A673 (cell line): Measurements from ENCODE around the gene GPR32. TPM values are rescaled to one million over a fixed set of nuclear protein-coding genes. Genes with fewer than 3 reads are reported as not detected.

Experiments used
- BruUV-seq: library from RNA; stranded (reverse); fragments of 400-500 nt; replicated peaks from 2 replicates; lab custom pipeline; 2021; lab: Mats Ljungman, UMichigan
- CTCF ChIA-PET: fragments of 300-600 bp; sonication (Branson Sonifier 250); formaldehyde crosslinking; loops from one replicate; lab custom pipeline; 2022; ENCODE audit warnings: antibody characterized with exemption; lab: Charles Lee
- POLR2A ChIA-PET: fragments of 300-600 bp; sonication (Branson Sonifier 250); formaldehyde crosslinking; loops from one replicate; lab custom pipeline; 2022; ENCODE audit warnings: antibody characterized with exemption; ENCODE audit not compliant: low non-redundant PET; lab: Charles Lee
- DNase-seq: peaks from one replicate; pipeline ENCODE4 v3.0.0-alpha.2; 2015; ENCODE audit warnings: low spot score
- H3K27ac ChIP-seq: fragments of 200-600 bp; sonication (generic); 2 replicates; pipeline ENCODE4 v1.5.1; 2016; ENCODE audit warnings: mixed run types, low read depth, mild to moderate bottlenecking, mixed read lengths, antibody characterized with exemption, low read length; ENCODE audit not compliant: poor library complexity, severe bottlenecking
- H3K27me3 ChIP-seq: fragments of 200-600 bp; sonication (generic); replicated peaks from 2 replicates; pipeline ENCODE4 v1.6.1; 2017; ENCODE audit warnings: mixed run types, low read depth, mild to moderate bottlenecking, mixed read lengths, antibody characterized with exemption, low read length; ENCODE audit not compliant: insufficient read depth, poor library complexity
- H3K36me3 ChIP-seq: fragments of 200-600 bp; sonication (generic); 2 replicates; pipeline ENCODE4 v1.6.1; 2016; ENCODE audit warnings: mixed run types, mild to moderate bottlenecking, mixed read lengths, antibody characterized with exemption, low read length; ENCODE audit not compliant: insufficient read depth, poor library complexity, severe bottlenecking
- H3K4me1 ChIP-seq: fragments of 200-600 bp; sonication (generic); 2 replicates; pipeline ENCODE4 v1.6.1; 2017; ENCODE audit warnings: mixed run types, mild to moderate bottlenecking, mixed read lengths, antibody characterized with exemption, low read length; ENCODE audit not compliant: insufficient read depth, poor library complexity, severe bottlenecking
- H3K4me3 ChIP-seq: fragments of 200-600 bp; sonication (generic); 2 replicates; pipeline ENCODE4 v1.5.1; 2016; ENCODE audit warnings: low read depth, mixed run types, mild to moderate bottlenecking, mixed read lengths, low read length; ENCODE audit not compliant: poor library complexity, severe bottlenecking
- H3K9me3 ChIP-seq: fragments of 200-600 bp; sonication (generic); 2 replicates; pipeline ENCODE4 v1.6.1; 2016; ENCODE audit warnings: mixed run types, low read depth, mild to moderate bottlenecking, mixed read lengths, antibody characterized with exemption, low read length; ENCODE audit not compliant: poor library complexity, severe bottlenecking
- EZH2 ChIP-seq: fragments of 200-600 bp; sonication (generic); IDR thresholded peaks from 2 replicates; pipeline ENCODE4 v1.6.1; 2017; ENCODE audit warnings: borderline replicate concordance, low read depth, mild to moderate bottlenecking, mixed read lengths, antibody characterized with exemption, low read length; ENCODE audit not compliant: poor library complexity, severe bottlenecking
- intact Hi-C: fragments of 100-400 bp; cut with micrococcal nuclease; formaldehyde crosslinking; loops from one replicate; pipeline ENCODE4 v1.10.0; 2022; ENCODE audit not compliant: unreplicated experiment
- total RNA-seq: library from RNA; stranded (reverse); gene quantifications from 2 replicates; pipeline ENCODE4 v1.2.3, GENCODE V29; 2021
- TF ChIP-seq, protein P1 (sequence below): fragments of 300-800, 200-600 bp; sonication (generic); conservative IDR thresholded peaks from 2 replicates; pipeline ENCODE4 v1.5.1; 2017; ENCODE audit warnings: low read depth, mild to moderate bottlenecking, antibody characterized with exemption, low read length, moderate library complexity, mixed read lengths

The GPR32 gene
- total RNA-seq, 1 experiment from 2014 or later, result not detected

DNA sequence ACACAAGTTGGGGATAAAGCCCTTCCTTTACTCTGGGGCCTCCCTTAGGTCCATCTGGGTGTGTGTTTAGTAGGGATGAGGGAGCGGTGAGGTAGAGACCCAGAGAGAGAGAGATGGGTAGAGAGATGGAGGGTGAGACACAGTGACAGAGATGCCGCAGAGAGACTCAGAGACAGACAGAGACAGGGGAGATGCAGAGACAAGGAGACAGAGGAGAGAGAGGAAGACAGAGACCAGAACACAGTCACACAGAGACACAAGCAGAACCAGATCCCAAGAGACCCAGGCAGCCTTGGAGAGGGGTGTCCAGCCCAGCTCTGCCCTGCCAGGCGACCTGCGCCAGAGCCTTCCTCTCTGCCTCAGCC is 51.0 kb downstream of the GPR32 start:
- Histone ChIP-seq H3K36me3 (no peaks in the 10 kb centered on the region), H3K27ac (no peak overlapping the region), H3K27me3 (peaks cover 10% of the 10 kb centered on the region), H3K4me3 (no peak overlapping the region), H3K4me1 (no peaks in the 10 kb centered on the region), H3K9me3 (no peaks in the 10 kb centered on the region)
- no peak for DNase-seq
- BruUV-seq, result no TSS peak
- POLR2A ChIA-PET, result no interaction called here
- TF ChIP-seq, protein P1, sequence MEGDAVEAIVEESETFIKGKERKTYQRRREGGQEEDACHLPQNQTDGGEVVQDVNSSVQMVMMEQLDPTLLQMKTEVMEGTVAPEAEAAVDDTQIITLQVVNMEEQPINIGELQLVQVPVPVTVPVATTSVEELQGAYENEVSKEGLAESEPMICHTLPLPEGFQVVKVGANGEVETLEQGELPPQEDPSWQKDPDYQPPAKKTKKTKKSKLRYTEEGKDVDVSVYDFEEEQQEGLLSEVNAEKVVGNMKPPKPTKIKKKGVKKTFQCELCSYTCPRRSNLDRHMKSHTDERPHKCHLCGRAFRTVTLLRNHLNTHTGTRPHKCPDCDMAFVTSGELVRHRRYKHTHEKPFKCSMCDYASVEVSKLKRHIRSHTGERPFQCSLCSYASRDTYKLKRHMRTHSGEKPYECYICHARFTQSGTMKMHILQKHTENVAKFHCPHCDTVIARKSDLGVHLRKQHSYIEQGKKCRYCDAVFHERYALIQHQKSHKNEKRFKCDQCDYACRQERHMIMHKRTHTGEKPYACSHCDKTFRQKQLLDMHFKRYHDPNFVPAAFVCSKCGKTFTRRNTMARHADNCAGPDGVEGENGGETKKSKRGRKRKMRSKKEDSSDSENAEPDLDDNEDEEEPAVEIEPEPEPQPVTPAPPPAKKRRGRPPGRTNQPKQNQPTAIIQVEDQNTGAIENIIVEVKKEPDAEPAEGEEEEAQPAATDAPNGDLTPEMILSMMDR, result no peak
- TF ChIP-seq EZH2, result no peak
- CTCF ChIA-PET, result no interaction called here
- intact Hi-C loops, result no loop called here

Other genes with a start within 250 kb of the GPR32 start
- 23.1 and 24.9 TPM in 2 replicates for gene LRRC4B, start 202.0 kb upstream of the GPR32 start, total RNA-seq
- gene SYT3, start 130.6 kb upstream of the GPR32 start, total RNA-seq, result 1.8 and 2.0 TPM in 2 replicates
- gene C19orf81, start 121.0 kb upstream of the GPR32 start, total RNA-seq, result 6.2 and 10.5 TPM in 2 replicates
- 69.7 and 69.8 TPM in 2 replicates for gene SHANK1, start 50.7 kb upstream of the GPR32 start, total RNA-seq
- 59.1 TPM in 2 replicates for gene CLEC11A, start 47.1 kb upstream of the GPR32 start, total RNA-seq
- not detected in 2 replicates for gene ACP4, start 20.0 kb downstream of the GPR32 start, total RNA-seq
- 0.68 TPM in 1 of 2 replicates, not detected in the other for gene KLK1, start 53.3 kb downstream of the GPR32 start, total RNA-seq
- gene KLK15, start 63.1 kb downstream of the GPR32 start, total RNA-seq, result not detected in 2 replicates
- not detected in 2 replicates for gene KLK3, start 84.5 kb downstream of the GPR32 start, total RNA-seq
- not detected in 2 replicates for gene KLK2, start 103.0 kb downstream of the GPR32 start, total RNA-seq
- gene KLK4, start 140.9 kb downstream of the GPR32 start, total RNA-seq, result not detected in 2 replicates
- gene KLK5, start 182.6 kb downstream of the GPR32 start, total RNA-seq, result not detected in 2 replicates
- gene KLK6, start 199.1 kb downstream of the GPR32 start, total RNA-seq, result not detected in 2 replicates
- not detected in 2 replicates for gene KLK7, start 213.5 kb downstream of the GPR32 start, total RNA-seq
- not detected in 2 replicates for gene KLK8, start 231.1 kb downstream of the GPR32 start, total RNA-seq
- not detected in 2 replicates for gene KLK10, start 249.2 kb downstream of the GPR32 start, total RNA-seq